NCI-H524 treated with DMSO at 0.1 percent for 48 hours (cell line): ENCODE measurements around the gene PCCA.
"Not testable (repeated sequence)": the region's sequence is repeated elsewhere in the genome, so short reads cannot be mapped to it uniquely, and the experiment has no call there.

ENCODE experiments used
- DNase-seq: peaks from one replicate; lab custom pipeline; 2025; lab: John Stamatoyannopoulos, UW

The PCCA gene

DNA sequence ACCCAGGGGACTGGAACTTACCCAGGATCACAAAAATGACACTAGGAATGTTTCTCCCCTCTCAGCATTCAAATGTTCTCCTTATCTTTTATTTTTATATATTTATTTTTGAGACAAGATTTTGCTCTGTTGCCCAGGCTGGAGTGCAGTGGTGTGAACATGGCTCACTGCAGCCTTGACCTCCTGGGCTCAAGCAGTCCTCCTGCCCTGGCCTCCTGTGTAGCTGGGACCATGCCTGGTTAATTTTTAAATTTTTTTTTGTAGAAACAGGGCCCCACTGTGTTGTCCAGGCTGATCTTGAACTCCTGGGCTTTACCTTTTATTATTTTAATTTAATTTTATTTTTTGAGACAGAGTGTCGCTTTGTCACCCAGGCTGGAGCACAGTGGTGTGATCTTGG is 108.2 kb downstream of the PCCA start:
- DNase-seq, result no peak

- no peak for DNase-seq
Observed at GRCh38 chr13:100197591-100198365, 108.9 kb downstream of the PCCA start.

- no peak for DNase-seq
Observed at GRCh38 chr13:100203696-100204367, 114.9 kb downstream of the PCCA start.

GRCh38 chr13:100208002-100208401 is 119.1 kb downstream of the PCCA start:
- no peak for DNase-seq

GRCh38 chr13:100208626-100209025 is 119.7 kb downstream of the PCCA start:
- DNase-seq, result no peak

DNA sequence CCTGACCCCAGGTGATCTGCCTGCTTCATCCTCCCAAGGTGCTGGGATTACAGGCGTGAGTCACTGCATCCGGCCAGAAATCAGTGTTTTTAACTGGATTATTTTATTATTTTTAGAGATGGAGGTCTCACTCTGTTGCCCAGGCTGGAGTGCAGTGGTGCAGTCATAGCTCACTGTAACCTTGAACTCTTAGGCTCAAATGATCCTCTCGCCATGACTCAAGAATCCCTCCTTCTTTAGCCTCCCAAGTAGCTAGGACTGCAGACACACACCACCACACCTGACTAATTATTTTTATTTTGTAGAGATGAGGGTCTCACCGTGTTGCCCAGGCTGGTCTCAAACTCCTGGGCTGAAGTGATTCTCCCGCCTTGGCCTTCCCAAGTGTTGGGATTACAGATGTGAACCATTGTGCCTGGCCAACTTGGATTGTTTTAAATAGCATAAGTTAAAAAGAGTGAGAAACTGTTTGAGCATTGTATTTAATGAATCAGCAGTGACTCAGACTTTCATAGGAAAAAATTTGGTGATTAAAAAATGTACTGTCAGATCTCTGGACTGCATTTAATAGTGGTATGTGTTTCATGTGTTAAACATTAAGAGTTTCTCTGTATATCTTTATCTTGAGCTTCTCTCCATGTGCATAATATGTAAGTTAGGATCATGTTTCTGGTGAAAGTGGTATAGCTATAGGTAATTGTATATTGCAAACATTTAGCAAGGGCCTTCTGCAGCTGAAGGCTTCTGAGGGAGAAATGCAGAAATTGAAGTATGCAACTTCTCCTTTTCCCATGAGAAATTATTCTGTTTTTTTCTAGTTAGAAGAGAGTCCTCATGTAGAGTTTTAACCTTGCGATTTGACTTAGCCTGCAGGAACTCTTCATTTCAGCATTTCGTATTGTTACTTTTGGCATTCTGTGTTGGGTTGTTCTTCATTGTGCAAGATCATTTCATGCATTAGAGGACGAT is 121.2 kb downstream of the PCCA start:
- DNase-seq, result no peak

DNA sequence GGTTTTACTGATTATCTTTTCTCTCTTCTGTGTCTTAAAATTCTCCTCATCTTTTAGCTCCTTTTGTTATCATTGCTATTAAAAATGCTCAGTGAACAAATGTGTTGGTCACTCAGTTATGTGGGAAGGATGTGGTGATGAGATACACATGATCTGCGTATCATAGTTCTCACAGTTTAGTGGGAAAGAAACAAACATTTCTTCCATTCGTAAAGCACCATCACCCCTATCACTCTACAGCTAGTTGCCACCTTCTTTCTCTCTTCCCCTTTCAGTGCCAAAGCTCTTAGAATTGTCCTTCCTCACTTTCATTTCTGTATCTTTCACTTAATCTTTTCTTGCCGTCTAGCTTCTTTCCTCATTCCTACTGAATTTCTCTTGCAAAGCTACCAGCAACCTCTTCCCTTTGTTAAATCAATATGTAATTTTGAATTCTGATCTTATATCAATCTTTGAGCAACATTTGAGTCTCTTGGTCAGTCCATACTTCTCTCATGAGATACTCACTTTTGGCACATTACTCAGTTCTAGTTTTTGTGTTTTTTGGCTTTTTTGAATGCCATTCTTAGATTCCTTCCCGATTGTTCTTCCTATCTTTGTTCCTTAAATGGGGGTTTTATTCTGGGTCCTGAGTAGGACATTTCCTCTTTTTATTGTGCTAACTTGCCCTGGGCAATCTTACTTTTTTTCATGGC is 122.3 kb downstream of the PCCA start:
- no peak for DNase-seq

GRCh38 chr13:100212904-100213553 is 124.1 kb downstream of the PCCA start:
- DNase-seq, result no peak

DNA sequence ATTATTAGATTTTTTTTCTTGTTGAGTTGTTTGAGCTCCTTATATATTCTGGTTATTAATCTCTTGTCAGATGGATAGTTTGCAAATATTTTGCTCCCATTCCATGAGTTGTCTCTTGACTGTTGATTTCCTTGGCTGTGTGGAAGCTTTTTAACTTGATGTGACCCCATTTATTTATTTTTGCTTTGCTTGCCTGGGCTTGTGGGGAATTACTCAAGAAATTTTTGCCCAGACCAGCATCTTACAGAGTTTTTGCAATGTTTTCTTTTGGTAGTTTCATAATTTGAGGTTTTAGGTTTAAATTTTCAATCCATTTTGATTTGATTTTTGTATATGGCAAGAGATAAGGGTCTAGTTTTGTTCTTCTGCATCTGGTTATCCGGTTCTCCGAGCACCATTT is 124.7 kb downstream of the PCCA start:
- DNase-seq, result no peak

DNA sequence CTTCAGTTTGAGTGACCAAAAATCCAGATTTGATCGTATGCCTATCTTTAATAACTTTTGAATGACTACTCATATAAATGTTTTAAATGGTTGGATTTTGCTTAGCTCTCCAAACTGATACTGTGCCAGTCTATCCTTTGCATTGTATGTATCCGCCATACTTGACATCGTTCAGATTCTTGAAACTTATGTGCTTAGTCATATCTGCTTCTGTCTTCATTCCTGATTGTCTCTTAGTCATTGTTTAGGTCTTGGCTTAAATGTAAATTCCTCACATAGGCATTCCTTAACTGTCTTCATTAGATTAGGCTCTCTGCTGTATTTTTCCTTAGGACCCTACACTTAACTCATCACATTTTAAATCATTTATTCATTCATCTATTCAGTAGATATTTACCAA is 126.0 kb downstream of the PCCA start:
- no peak for DNase-seq

- DNase-seq, result no peak
Observed at GRCh38 chr13:100221166-100221565, 132.3 kb downstream of the PCCA start.

DNA sequence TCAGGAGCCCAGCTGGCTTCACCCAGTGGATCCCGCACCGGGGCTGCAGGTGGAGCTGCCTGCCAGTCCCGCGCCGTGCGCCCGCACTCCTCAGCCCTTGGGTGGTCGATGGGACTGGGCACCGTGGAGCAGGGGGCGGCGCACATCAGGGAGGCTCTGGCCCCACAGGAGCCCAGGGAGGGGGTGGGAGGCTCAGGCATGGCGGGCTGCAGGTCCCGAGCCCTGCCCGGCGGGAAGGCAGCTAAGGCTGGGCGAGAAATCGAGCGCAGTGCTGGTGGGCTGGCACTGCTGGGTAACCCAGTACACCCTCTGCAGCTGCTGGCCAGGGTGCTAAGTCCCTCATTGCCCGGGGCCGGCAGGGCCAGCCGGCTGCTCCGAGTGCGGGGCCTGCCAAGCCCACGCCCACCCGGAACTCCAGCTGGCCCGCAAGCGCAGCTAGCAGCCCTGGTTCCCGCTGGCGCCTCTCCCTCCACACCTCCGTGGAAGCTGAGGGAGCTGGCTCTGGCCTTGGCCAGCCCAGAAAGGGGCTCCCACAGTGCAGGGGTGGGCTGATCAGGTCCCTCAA is 135.2 kb downstream of the PCCA start:
- DNase-seq, result not testable (repeated sequence)

GRCh38 chr13:100229603-100230002 is 140.7 kb downstream of the PCCA start:
- no peak for DNase-seq

DNA sequence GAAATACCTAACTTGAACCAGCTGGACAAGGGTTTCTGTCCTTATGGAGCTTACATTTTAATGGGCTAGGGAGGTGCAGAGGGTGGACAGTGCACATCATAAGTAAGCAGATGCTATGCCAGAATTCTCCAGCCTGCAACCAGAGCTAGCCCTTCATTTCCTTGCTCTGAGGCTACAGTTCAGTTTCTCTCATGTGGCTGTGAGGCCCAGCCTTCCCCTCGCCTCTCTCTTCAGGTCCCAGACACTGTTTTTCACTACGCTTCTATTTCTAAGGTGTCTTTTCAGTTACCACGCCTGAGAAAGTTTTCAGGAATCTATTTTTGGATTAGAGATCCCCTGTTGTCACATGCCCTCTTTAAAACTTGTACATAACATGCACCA is 141.9 kb downstream of the PCCA start:
- DNase-seq, result peak; percentile 2

DNA sequence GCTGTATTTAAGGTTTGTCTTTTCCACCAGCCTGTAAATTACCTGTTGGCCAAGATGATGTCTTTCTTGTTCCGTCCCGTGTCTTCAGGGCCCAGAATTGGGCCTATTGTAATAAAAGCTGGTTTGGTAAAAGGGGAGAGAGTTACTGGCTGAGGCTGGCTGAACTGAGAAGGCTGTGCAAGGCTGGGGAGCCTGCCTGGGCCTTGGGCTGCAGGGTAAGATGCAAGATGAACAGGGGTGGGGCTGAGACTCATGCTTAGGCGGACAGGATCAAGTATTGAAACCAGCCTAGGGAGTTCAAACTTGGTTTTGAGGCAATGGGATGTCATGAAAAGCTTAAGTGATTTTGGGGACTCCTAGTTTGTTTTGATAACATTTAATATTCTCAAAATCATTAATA is 142.3 kb downstream of the PCCA start:
- no peak for DNase-seq

DNA sequence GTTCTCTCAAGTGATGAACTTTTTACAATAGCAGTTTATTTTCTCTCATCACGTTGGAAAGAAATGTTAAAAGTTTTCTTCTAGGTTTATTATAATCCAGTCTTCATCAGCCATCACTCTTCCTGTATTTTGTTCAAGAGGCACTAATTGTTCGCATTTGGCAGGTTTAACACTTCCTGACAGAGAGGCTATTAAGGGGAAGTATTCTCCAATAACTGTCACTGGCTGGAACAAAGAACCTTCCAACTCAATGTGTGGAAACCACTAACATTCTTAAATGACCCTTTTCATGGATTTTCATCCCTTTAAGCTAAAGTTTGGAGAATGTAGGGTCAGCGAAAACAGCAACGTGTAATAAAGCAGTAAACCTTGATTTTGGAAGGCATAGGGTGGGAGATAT is 145.1 kb downstream of the PCCA start:
- DNase-seq, result no peak

DNA sequence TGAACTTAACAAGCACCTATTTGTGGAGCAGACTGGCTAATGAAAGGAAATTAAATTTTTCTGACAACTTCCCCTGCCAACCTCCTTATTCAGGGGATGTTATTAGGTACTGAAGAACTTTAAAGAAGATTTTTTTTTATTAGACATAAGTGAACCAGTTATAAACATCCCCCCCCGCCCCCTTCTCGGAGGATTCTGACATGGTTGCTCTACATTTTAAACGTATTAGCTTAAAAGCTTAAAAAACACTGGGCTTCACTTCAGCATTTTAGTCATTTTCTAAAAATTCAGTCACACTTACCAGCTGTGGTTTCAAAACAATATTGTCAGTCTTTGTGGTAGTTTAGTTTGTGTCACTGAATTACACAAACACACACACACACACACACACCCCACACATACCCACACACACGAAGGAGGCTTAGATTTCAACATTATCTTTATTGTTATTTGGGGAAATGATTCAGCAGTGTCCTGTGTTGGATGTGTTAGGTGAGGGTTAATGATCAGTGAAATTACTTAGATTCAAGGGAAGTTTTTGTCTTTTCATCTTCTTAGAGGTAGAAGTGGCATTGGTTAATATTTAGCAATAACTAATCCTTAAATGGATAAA is 145.7 kb downstream of the PCCA start:
- no peak for DNase-seq

DNA sequence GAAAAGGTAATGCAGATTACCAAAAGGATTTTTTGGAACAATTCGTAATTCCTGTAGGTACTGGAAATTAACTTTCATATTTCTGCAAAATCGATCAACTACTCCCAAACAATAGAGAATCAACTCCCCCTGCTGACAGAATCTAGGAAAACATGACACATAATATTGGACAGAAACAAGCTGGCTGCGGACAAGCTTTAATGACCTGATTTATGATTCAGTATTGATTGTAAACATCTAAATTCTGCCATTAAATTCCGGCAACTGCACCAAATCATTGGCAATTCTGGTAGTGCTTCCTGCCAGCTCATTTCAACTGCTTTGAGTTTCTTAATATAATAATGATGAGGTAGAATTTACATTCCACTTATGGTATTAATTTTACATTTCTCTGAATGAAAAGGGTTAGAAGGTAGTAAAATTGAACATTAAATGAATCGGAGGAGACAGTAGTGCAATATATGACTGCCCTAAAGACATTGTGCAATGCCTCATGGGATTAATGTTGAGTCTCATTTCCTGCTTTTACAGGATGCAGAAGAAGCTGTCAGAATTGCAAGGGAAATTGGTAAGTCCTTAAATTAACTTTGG is 146.5 kb downstream of the PCCA start:
- no peak for DNase-seq

- DNase-seq, result no peak
Observed at GRCh38 chr13:100240109-100240779, 151.4 kb downstream of the PCCA start.

DNA sequence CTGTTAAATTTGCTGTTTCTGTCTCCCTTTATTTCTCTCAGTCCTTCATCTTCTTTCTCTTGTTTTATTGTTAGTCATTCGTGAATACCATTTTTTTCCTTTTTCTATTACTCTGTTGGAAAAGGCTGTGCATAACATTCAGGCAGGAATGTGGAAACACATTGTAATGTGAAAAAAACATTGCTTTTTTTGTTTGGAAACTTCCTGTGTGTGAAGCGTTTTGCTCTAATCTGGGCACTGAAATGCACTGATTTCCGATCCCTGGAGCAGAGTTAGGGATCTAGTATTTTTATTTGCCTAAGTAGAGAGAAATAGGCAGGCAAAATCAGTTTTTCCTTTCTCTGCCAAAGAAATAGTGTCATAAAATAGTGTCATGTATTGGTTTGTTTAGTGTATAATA is 155.5 kb downstream of the PCCA start:
- no peak for DNase-seq
